ENCODE measurements around the gene USP49. TPM values are rescaled to one million over a fixed set of nuclear protein-coding genes. Genes with fewer than 3 reads are reported as not detected.

The USP49 gene
- total RNA-seq, 1 experiment from 2014 or later, result 4.1 TPM

DNA sequence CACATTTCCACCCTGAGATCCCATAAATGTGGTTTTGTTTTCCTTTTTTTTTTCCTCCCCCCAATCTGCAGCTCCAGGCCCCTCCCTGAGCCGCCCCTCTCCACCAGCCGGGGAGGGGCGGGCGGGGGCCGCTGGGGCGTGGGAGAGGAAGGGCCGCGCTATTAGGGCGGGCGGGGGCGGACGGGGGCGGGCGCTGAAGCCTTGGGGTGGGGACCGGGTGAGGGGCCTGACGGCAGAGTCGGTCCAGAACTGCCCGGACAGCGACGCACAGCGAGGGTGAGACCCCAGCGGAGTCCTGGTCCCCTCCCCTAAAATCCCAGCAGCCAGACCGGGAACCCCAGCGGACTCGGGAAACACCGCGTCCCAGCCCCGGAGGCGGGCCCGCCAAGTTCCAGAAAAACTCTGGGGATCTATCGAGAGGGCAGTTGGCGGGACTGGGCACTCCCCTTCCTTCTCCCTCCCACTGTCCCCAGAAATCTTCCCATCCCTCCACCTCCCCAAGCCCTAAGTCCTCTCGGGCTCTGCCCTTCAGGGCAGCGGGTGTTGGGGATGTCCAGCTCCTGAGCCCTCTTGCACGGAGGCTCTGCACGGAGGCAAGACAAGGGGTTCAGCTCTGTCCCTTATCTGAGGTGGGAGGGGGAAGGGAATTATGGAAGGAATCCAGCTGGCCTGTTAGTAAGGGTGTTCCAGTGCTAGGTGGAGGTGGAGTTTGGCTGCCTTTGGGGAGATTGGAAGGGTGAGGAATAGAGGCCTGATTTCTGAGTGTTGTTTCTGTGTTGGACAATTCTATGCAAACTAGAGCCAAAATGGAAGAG, 114.4 kb downstream of the USP49 start, which contains the start of gene PRICKLE4:
TSS of gene PRICKLE4 (plus strand) at position 232 of the 815 bp plus-strand sequence. CDS start 2,692 bp downstream, outside the sequence.
- Mint-ChIP-seq H3K27me3 (ENCODE audit: insufficient read depth, unreplicated experiment) (no peaks in the 10 kb centered on the region), H3K4me1 (ENCODE audit: insufficient read depth, unreplicated experiment) (peaks cover 26% of the 10 kb centered on the region), H3K27ac (ENCODE audit: low read depth, unreplicated experiment) (peak within 1 kb of the TSS; percentile 12), H3K4me3 (ENCODE audit: unreplicated experiment) (peak within 1 kb of the TSS; percentile 90), H3K36me3 (ENCODE audit: insufficient read depth, unreplicated experiment) (peaks cover 12% of the 10 kb centered on the region), H3K9me3 (ENCODE audit: unreplicated experiment) (no peaks in the 10 kb centered on the region)
- DNase-seq (ENCODE audit: unreplicated experiment), result peak; percentile 79
- BruUV-seq (replicated peaks), result no TSS peak
- CTCF ChIA-PET, result interaction anchor here (0.6 to 3.3 kb wide), 6 partner anchors 13 to 479 kb away, joined by 3 to 24 read pairs (median 3); no protein-coding TSS in a partner anchor
- POLR2A ChIA-PET, result interaction anchor here (0.5 to 2.1 kb wide), 7 partner anchors 48 to 270 kb away, joined by 3 to 18 read pairs (median 4); partner anchors contain the start of gene TAF8
- TF ChIP-seq, protein P1, sequence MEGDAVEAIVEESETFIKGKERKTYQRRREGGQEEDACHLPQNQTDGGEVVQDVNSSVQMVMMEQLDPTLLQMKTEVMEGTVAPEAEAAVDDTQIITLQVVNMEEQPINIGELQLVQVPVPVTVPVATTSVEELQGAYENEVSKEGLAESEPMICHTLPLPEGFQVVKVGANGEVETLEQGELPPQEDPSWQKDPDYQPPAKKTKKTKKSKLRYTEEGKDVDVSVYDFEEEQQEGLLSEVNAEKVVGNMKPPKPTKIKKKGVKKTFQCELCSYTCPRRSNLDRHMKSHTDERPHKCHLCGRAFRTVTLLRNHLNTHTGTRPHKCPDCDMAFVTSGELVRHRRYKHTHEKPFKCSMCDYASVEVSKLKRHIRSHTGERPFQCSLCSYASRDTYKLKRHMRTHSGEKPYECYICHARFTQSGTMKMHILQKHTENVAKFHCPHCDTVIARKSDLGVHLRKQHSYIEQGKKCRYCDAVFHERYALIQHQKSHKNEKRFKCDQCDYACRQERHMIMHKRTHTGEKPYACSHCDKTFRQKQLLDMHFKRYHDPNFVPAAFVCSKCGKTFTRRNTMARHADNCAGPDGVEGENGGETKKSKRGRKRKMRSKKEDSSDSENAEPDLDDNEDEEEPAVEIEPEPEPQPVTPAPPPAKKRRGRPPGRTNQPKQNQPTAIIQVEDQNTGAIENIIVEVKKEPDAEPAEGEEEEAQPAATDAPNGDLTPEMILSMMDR (IDR thresholded peaks at IDR 0.05; ENCODE audit: unreplicated experiment), result no peak
- intact Hi-C loops (cut with micrococcal nuclease), result loop anchor here (1.0 to 10.0 kb wide), 3 partner anchors 264 to 434 kb away; partner anchors contain the start of gene MRPS10

DNA sequence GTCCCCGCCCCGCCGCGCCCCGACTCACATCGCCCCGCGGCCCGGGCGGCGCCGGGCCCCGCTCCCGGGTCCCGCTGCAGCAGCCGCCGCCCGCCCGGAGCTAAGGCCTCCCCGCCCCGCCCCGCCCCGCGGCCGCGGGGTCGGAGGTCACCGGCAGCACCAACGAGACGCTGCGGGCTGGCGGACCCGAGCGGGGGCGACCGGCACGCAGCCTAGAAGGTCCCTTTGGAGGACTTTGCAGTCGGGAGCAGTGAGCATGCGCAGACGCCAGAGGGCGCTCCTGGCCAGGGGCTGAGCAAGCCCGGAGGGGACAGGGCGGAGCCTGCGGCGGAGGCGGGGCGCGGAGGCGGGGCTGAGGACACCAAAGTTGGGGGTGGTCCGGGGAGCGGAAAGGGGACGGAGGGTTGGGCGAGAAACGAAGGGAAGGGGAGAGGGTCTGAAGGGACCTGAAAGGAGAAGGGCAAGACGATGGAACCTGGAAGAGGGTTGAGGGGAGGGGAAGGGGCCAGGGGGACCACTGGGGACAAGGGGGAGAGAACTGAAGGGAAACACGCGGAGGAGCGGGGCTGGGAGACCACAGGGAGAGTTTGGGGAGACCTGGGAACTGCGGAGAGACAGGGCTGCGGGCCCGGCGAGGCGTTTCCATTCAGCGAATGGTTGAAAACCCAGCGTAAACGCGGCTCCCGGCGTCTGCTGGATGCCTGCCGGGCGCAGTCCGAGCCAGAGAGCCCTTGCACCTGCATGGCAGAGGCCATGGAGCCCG, 115.2 kb downstream of the USP49 start, which contains the start of gene FRS3:
TSS of gene FRS3 (minus strand) at position 113 of the 763 bp plus-strand sequence. CDS start 2,913 bp downstream, outside the sequence.
- intact Hi-C loops (cut with micrococcal nuclease), result loop anchor here (1.0 to 10.0 kb wide), 4 partner anchors 98 to 435 kb away; partner anchors contain the start of gene MRPS10

DNA sequence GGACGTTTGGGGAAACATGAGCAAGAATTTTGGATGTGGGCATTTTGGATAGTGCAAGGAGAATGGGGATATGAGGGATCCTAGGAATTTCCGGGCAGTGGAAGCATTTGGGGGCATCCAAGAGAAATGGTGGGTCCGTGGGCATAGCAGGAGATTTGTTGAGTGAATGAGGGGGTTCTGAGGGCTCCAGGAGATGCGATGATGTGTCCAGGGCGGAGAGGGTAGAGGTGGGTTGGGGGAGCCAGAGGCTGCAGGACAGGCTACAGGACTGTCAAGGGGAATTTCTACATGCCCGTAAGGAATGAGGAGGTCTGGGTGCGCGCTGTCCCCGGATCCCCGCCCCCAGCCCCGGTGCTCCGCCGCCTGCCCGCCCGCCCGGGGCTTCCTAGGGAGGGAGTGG, 115.8 kb downstream of the USP49 start:
- ChIA-PET POLR2A (interaction anchor here (0.7 to 1.2 kb wide), 4 partner anchors 8 to 142 kb away, joined by 3 to 5 read pairs (median 4); partner anchors contain the start of genes TFEB and TOMM6), CTCF (interaction anchor here (0.6 kb wide), 1 partner anchor 91 kb away, joined by 4 read pairs; no protein-coding TSS in a partner anchor)
- Mint-ChIP-seq H3K4me1 (ENCODE audit: insufficient read depth, unreplicated experiment) (peaks cover 19% of the 10 kb centered on the region), H3K27me3 (ENCODE audit: insufficient read depth, unreplicated experiment) (no peaks in the 10 kb centered on the region), H3K27ac (ENCODE audit: low read depth, unreplicated experiment) (no peak overlapping the region), H3K4me3 (ENCODE audit: unreplicated experiment) (peak overlapping the region; percentile 90), H3K9me3 (ENCODE audit: unreplicated experiment) (no peaks in the 10 kb centered on the region), H3K36me3 (ENCODE audit: insufficient read depth, unreplicated experiment) (peaks cover 17% of the 10 kb centered on the region)
- intact Hi-C loops (cut with micrococcal nuclease), result loop anchor here (5.0 kb wide), 1 partner anchor 97 kb away; no protein-coding TSS in a partner anchor
- TF ChIP-seq, protein P1 (IDR thresholded peaks at IDR 0.05; ENCODE audit: unreplicated experiment), result no peak
- no peak for DNase-seq (ENCODE audit: unreplicated experiment)
- BruUV-seq (replicated peaks), result no TSS peak

More for the DNA sequence above, 115.2 kb downstream of the USP49 start, which contains the start of gene FRS3:
- H3K27ac Mint-ChIP-seq (ENCODE audit: low read depth, unreplicated experiment), result no peak within 1 kb of the TSS
- DNase-seq (ENCODE audit: unreplicated experiment), result peak; percentile 90
- H3K27me3 Mint-ChIP-seq (ENCODE audit: insufficient read depth, unreplicated experiment), result no peaks in the 10 kb centered on the region
- peaks cover 23% of the 10 kb centered on the region for H3K4me1 Mint-ChIP-seq (ENCODE audit: insufficient read depth, unreplicated experiment)
- peaks cover 12% of the 10 kb centered on the region for H3K36me3 Mint-ChIP-seq (ENCODE audit: insufficient read depth, unreplicated experiment)
- ChIA-PET CTCF (interaction anchor here (0.6 to 3.3 kb wide), 5 partner anchors 12 to 265 kb away, joined by 3 to 24 read pairs (median 4); no protein-coding TSS in a partner anchor), POLR2A (interaction anchor here (0.5 to 2.1 kb wide), 7 partner anchors 8 to 266 kb away, joined by 3 to 18 read pairs (median 4); partner anchors contain the start of genes TFEB and TOMM6)
- H3K4me3 Mint-ChIP-seq (ENCODE audit: unreplicated experiment), result peak within 1 kb of the TSS; percentile 90
- BruUV-seq (replicated peaks), result no TSS peak
- TF ChIP-seq, protein P1 (IDR thresholded peaks at IDR 0.05; ENCODE audit: unreplicated experiment), result peak; percentile 94
- H3K9me3 Mint-ChIP-seq (ENCODE audit: unreplicated experiment), result no peaks in the 10 kb centered on the region

Data from MCF 10A (cell line).